MM.1S (cell line): Measurements from ENCODE around the gene KMO.

Experiments
- DNase-seq: peaks from one replicate; pipeline ENCODE4 v3.0.0-alpha.2; 2015
- H2AFZ ChIP-seq: fragments of 300-600 bp; sonication (generic); 2 replicates; pipeline ENCODE4 v1.6.0; 2016; ENCODE audit warnings: antibody characterized with exemption, low read length
- H3F3A ChIP-seq: fragments of 300-600 bp; sonication (generic); 2 replicates; pipeline ENCODE4 v1.6.1; 2016; ENCODE audit warnings: mild to moderate bottlenecking, antibody characterized with exemption, low read length, moderate library complexity, mixed read lengths; ENCODE audit not compliant: insufficient read depth
- H3K27ac ChIP-seq: fragments of 300-600 bp; sonication (generic); 2 replicates; pipeline ENCODE4 v1.5.1; 2016; ENCODE audit warnings: mild to moderate bottlenecking, low read length
- H3K27me3 ChIP-seq: fragments of 300-600 bp; sonication (generic); replicated peaks from 2 replicates; pipeline ENCODE4 v1.6.0; 2016; ENCODE audit warnings: low read length; ENCODE audit not compliant: insufficient read depth
- H3K36me3 ChIP-seq: fragments of 300-600 bp; sonication (generic); replicated peaks from 2 replicates; pipeline ENCODE4 v1.6.1; 2016; ENCODE audit warnings: mild to moderate bottlenecking, low read length, mixed read lengths; ENCODE audit not compliant: insufficient read depth
- H3K4me1 ChIP-seq: fragments of 300-600 bp; sonication (generic); 2 replicates; pipeline ENCODE4 v1.6.1; 2016; ENCODE audit warnings: low read length, mixed read lengths
- H3K4me2 ChIP-seq: fragments of 300-600 bp; sonication (generic); 2 replicates; pipeline ENCODE4 v1.6.0; 2016; ENCODE audit warnings: low read depth, low read length
- H3K4me3 ChIP-seq: fragments of 300-600 bp; sonication (generic); 2 replicates; pipeline ENCODE4 v1.5.1; 2016; ENCODE audit warnings: low read length, mixed read lengths
- H3K79me2 ChIP-seq: fragments of 300-600 bp; sonication (generic); 2 replicates; pipeline ENCODE4 v1.6.1; 2016; ENCODE audit warnings: mixed run types, low read length, mixed read lengths
- H3K9ac ChIP-seq: fragments of 300-600 bp; sonication (generic); 2 replicates; pipeline ENCODE4 v1.6.1; 2016; ENCODE audit warnings: low read length, mixed read lengths
- H3K9me2 ChIP-seq: fragments of 300-600 bp; sonication (generic); replicated peaks from 2 replicates; pipeline ENCODE4 v1.6.1; 2016; ENCODE audit warnings: mild to moderate bottlenecking, low read length, mixed read lengths; ENCODE audit not compliant: insufficient read depth
- H3K9me3 ChIP-seq: fragments of 300-600 bp; sonication (generic); replicated peaks from 2 replicates; pipeline ENCODE4 v1.6.1; 2016; ENCODE audit warnings: mild to moderate bottlenecking, low read length, mixed read lengths; ENCODE audit not compliant: insufficient read depth
- H4K20me1 ChIP-seq: fragments of 300-600 bp; sonication (generic); 2 replicates; pipeline ENCODE4 v1.6.1; 2016; ENCODE audit warnings: mild to moderate bottlenecking, low read length, moderate library complexity, mixed read lengths; ENCODE audit not compliant: insufficient read depth
- CTCF ChIP-seq: fragments of 300-600 bp; sonication (generic); IDR thresholded peaks from 2 replicates; pipeline ENCODE4 v1.5.1; 2016; ENCODE audit warnings: antibody characterized with exemption, low read length, mixed read lengths
- EZH2 ChIP-seq: fragments of 300-600 bp; sonication (generic); optimal IDR thresholded peaks from 2 replicates; pipeline ENCODE3; 2017; ENCODE audit warnings: low read depth, mild to moderate bottlenecking, antibody characterized with exemption, low read length, mixed read lengths
- EZH2phosphoT487 ChIP-seq: fragments of 300-600 bp; sonication (generic); IDR thresholded peaks from 2 replicates; pipeline ENCODE4 v1.6.1; 2018; ENCODE audit warnings: antibody characterized with exemption, low read length

KMO gene

GRCh38 chr1:241630005-241630404 lies 97.8 kb downstream of the KMO start:
- no peak for DNase-seq

GRCh38 chr1:241630476-241630875 lies 98.3 kb downstream of the KMO start:
- Histone ChIP-seq H3K4me3 (no peak overlapping the region), H3K4me1 (peaks cover 14% of the 10 kb centered on the region), H4K20me1 (no peaks in the 10 kb centered on the region)

More at GRCh38 chr1:241630005-241630404, 97.8 kb downstream of the KMO start:
- Histone ChIP-seq H3K36me3 (peaks cover 11% of the 10 kb centered on the region), H3K27me3 (no peaks in the 10 kb centered on the region), H3K4me3 (no peak overlapping the region), H3K4me2 (no peak overlapping the region), H3K9me3 (no peaks in the 10 kb centered on the region), H4K20me1 (no peaks in the 10 kb centered on the region), H3F3A (peaks cover 11% of the 10 kb centered on the region), H3K27ac (no peak overlapping the region), H2AFZ (no peak overlapping the region), H3K4me1 (peaks cover 13% of the 10 kb centered on the region; the same call in 1 of the 2 replicates), H3K9ac (no peak overlapping the region), H3K9me2 (no peaks in the 10 kb centered on the region), H3K79me2 (peaks cover 35% of the 10 kb centered on the region)
- TF ChIP-seq EZH2phosphoT487 (no peak), EZH2 (no peak), CTCF (no peak)

GRCh38 chr1:241630899-241631298 lies 98.7 kb downstream of the KMO start:
- DNase-seq, result no peak
- Histone ChIP-seq H3F3A (peaks cover 11% of the 10 kb centered on the region), H2AFZ (no peak overlapping the region), H3K27me3 (no peaks in the 10 kb centered on the region), H3K4me1 (peaks cover 18% of the 10 kb centered on the region), H3K9me3 (no peaks in the 10 kb centered on the region), H3K36me3 (peaks cover 12% of the 10 kb centered on the region), H3K9ac (no peak overlapping the region), H3K9me2 (no peaks in the 10 kb centered on the region), H3K4me2 (no peak overlapping the region), H3K4me3 (no peak overlapping the region), H4K20me1 (no peaks in the 10 kb centered on the region), H3K79me2 (peaks cover 44% of the 10 kb centered on the region), H3K27ac (no peak overlapping the region)
- TF ChIP-seq CTCF, result no peak
- no peak for TF ChIP-seq EZH2phosphoT487
- no peak for TF ChIP-seq EZH2

More at GRCh38 chr1:241630476-241630875, 98.3 kb downstream of the KMO start:
- peaks cover 12% of the 10 kb centered on the region for H3K36me3 ChIP-seq
- H3K4me2 ChIP-seq, result no peak overlapping the region
- H3K9me2 ChIP-seq, result no peaks in the 10 kb centered on the region
- no peak for TF ChIP-seq EZH2phosphoT487
- TF ChIP-seq CTCF, result no peak
- TF ChIP-seq EZH2, result no peak
- no peaks in the 10 kb centered on the region for H3K27me3 ChIP-seq
- H3K9me3 ChIP-seq, result no peaks in the 10 kb centered on the region
- peaks cover 40% of the 10 kb centered on the region for H3K79me2 ChIP-seq
- no peak overlapping the region for H3K9ac ChIP-seq
- no peak for DNase-seq
- no peak overlapping the region for H2AFZ ChIP-seq
- no peak overlapping the region for H3K27ac ChIP-seq
- H3F3A ChIP-seq, result peaks cover 11% of the 10 kb centered on the region
